T-helper 17 cell (primary cell): ENCODE results near the gene BBOX1. TPM values are rescaled to one million over a fixed set of nuclear protein-coding genes. Genes with fewer than 3 reads are reported as not detected.
"Not testable (repeated sequence)": the region's sequence is repeated elsewhere in the genome, so short reads cannot be mapped to it uniquely, and the experiment has no call there.

Experiments used
- ATAC-seq: fragments of 150-1000 bp; cut with Tn5 transposase; 2 replicates; pipeline ENCODE4 v1.10.0; 2021; ENCODE audit warnings: mild to moderate bottlenecking, moderate library complexity
- DNase-seq, 3 donors: peaks; one replicate each; pipeline versions ENCODE4 v3.0.0 to v3.0.0-alpha.2; 2020 to 2021
- H3K9me3 ChIP-seq: one replicate; pipeline ENCODE4 v1.7.0; 2013; ENCODE audit warnings: low read length, mild to moderate bottlenecking; ENCODE audit not compliant: control insufficient read depth, poor library complexity, severe bottlenecking
- H3K27ac Mint-ChIP-seq: one replicate; pipeline ENCODE4 v1.8.0; 2022; ENCODE audit warnings: mild to moderate bottlenecking, moderate library complexity, mixed read lengths
- H3K27me3 Mint-ChIP-seq: one replicate; pipeline ENCODE4 v1.8.0; 2022; ENCODE audit warnings: mixed read lengths
- H3K36me3 Mint-ChIP-seq: one replicate; pipeline ENCODE4 v1.8.0; 2022; ENCODE audit warnings: low read depth, mixed read lengths
- H3K4me1 Mint-ChIP-seq: one replicate; pipeline ENCODE4 v1.8.0; 2022; ENCODE audit warnings: mild to moderate bottlenecking, mixed read lengths
- H3K4me3 Mint-ChIP-seq: one replicate; pipeline ENCODE4 v1.8.0; 2022; ENCODE audit warnings: mild to moderate bottlenecking, moderate library complexity, mixed read lengths
- total RNA-seq, 4 donors: library from RNA in 2 of 4; stranded (reverse) in 2 of 4; gene quantifications; one replicate each; pipeline ENCODE4 v1.2.3 and lab custom pipeline; 2022 to 2026

The BBOX1 gene
- total RNA-seq (not detected), total RNA-seq (lab: John Stamatoyannopoulos, UW) (0 reads per million in 2 donors)

GRCh38 chr11:27040302-27041115 lies at the start of gene BBOX1:
Gene BBOX1 (plus strand): TSS chr11:27040815. CDS start chr11:27055431, 14,616 bp downstream.
- Mint-ChIP-seq H3K4me1 (no peaks in the 10 kb centered on the region), H3K27me3 (no peaks in the 10 kb centered on the region), H3K36me3 (no peaks in the 10 kb centered on the region), H3K27ac (no peak within 1 kb of the TSS), H3K4me3 (no peak within 1 kb of the TSS)
- H3K9me3 ChIP-seq: no peaks in the 10 kb centered on the region
- no peak for DNase-seq
- no peak for ATAC-seq

GRCh38 chr11:26992031-26992541 lies 48.5 kb upstream of the BBOX1 start:
- H3K4me1 Mint-ChIP-seq: no peaks in the 10 kb centered on the region
- no peaks in the 10 kb centered on the region for H3K27me3 Mint-ChIP-seq
- ATAC-seq: no peak
- no peak for DNase-seq
- H3K4me3 Mint-ChIP-seq: no peak overlapping the region
- no peaks in the 10 kb centered on the region for H3K36me3 Mint-ChIP-seq
- H3K27ac Mint-ChIP-seq: no peak overlapping the region
- H3K9me3 ChIP-seq: no peaks in the 10 kb centered on the region

GRCh38 chr11:26993965-26994457 lies 46.6 kb upstream of the BBOX1 start, which contains the start of gene FIBIN:
Gene FIBIN (plus strand): TSS chr11:26994112. CDS start chr11:26994527, 415 bp downstream.
- H3K27ac Mint-ChIP-seq: no peak within 1 kb of the TSS
- no peak within 1 kb of the TSS for H3K4me3 Mint-ChIP-seq
- no peaks in the 10 kb centered on the region for H3K9me3 ChIP-seq
- H3K36me3 Mint-ChIP-seq: no peaks in the 10 kb centered on the region
- DNase-seq (no peak), ATAC-seq (no peak)
- no peaks in the 10 kb centered on the region for H3K27me3 Mint-ChIP-seq
- no peaks in the 10 kb centered on the region for H3K4me1 Mint-ChIP-seq

GRCh38 chr11:26994631-26995095 lies 46.0 kb upstream of the BBOX1 start:
- ATAC-seq (no peak), DNase-seq (no peak)
- Mint-ChIP-seq H3K27ac (no peak overlapping the region), H3K36me3 (no peaks in the 10 kb centered on the region), H3K4me3 (no peak overlapping the region), H3K27me3 (no peaks in the 10 kb centered on the region), H3K4me1 (no peaks in the 10 kb centered on the region)
- no peaks in the 10 kb centered on the region for H3K9me3 ChIP-seq

GRCh38 chr11:26995701-26996460 lies 44.7 kb upstream of the BBOX1 start:
- no peak for DNase-seq
- Mint-ChIP-seq H3K4me3 (no peak overlapping the region), H3K4me1 (no peaks in the 10 kb centered on the region), H3K27ac (no peak overlapping the region), H3K27me3 (no peaks in the 10 kb centered on the region), H3K36me3 (no peaks in the 10 kb centered on the region)
- H3K9me3 ChIP-seq: no peaks in the 10 kb centered on the region
- ATAC-seq: no peak

- H3K4me3 Mint-ChIP-seq: no peak overlapping the region
- no peak overlapping the region for H3K27ac Mint-ChIP-seq
- H3K9me3 ChIP-seq: no peaks in the 10 kb centered on the region
- H3K36me3 Mint-ChIP-seq: no peaks in the 10 kb centered on the region
- H3K4me1 Mint-ChIP-seq: no peaks in the 10 kb centered on the region
- no peaks in the 10 kb centered on the region for H3K27me3 Mint-ChIP-seq
- ATAC-seq (no peak), DNase-seq (no peak)
Measured at GRCh38 chr11:26997378-26997777, 43.2 kb upstream of the BBOX1 start.

- not testable (repeated sequence) for H3K27ac Mint-ChIP-seq, H3K27me3 Mint-ChIP-seq, H3K4me3 Mint-ChIP-seq, H3K4me1 Mint-ChIP-seq, H3K36me3 Mint-ChIP-seq, H3K9me3 ChIP-seq, ATAC-seq, DNase-seq
Measured at GRCh38 chr11:27001136-27001730, 39.4 kb upstream of the BBOX1 start.

GRCh38 chr11:27002431-27002830 lies 38.2 kb upstream of the BBOX1 start:
- no peak overlapping the region for H3K27ac Mint-ChIP-seq
- no peaks in the 10 kb centered on the region for H3K27me3 Mint-ChIP-seq
- ATAC-seq (no peak), DNase-seq (no peak)
- H3K4me3 Mint-ChIP-seq: no peak overlapping the region
- peaks cover 3% of the 10 kb centered on the region for H3K9me3 ChIP-seq
- no peaks in the 10 kb centered on the region for H3K4me1 Mint-ChIP-seq
- no peaks in the 10 kb centered on the region for H3K36me3 Mint-ChIP-seq

- H3K27ac Mint-ChIP-seq: no peak overlapping the region
- no peaks in the 10 kb centered on the region for H3K4me1 Mint-ChIP-seq
- no peaks in the 10 kb centered on the region for H3K27me3 Mint-ChIP-seq
- ATAC-seq: no peak
- no peaks in the 10 kb centered on the region for H3K36me3 Mint-ChIP-seq
- H3K9me3 ChIP-seq: peaks cover 3% of the 10 kb centered on the region
- DNase-seq: no peak
- H3K4me3 Mint-ChIP-seq: no peak overlapping the region
Measured at GRCh38 chr11:27002838-27003237, 37.8 kb upstream of the BBOX1 start.

GRCh38 chr11:27004103-27004502 lies 36.5 kb upstream of the BBOX1 start:
- peaks cover 3% of the 10 kb centered on the region for H3K9me3 ChIP-seq
- Mint-ChIP-seq H3K36me3 (no peaks in the 10 kb centered on the region), H3K27me3 (no peaks in the 10 kb centered on the region), H3K27ac (no peak overlapping the region), H3K4me3 (no peak overlapping the region), H3K4me1 (no peaks in the 10 kb centered on the region)
- ATAC-seq (no peak), DNase-seq (no peak)

GRCh38 chr11:27008811-27009535 lies 31.6 kb upstream of the BBOX1 start:
- no peak overlapping the region for H3K4me3 Mint-ChIP-seq
- H3K4me1 Mint-ChIP-seq: no peaks in the 10 kb centered on the region
- no peak for DNase-seq
- peaks cover 2% of the 10 kb centered on the region for H3K9me3 ChIP-seq
- no peak overlapping the region for H3K27ac Mint-ChIP-seq
- H3K36me3 Mint-ChIP-seq: no peaks in the 10 kb centered on the region
- ATAC-seq: no peak
- no peaks in the 10 kb centered on the region for H3K27me3 Mint-ChIP-seq

- no peak overlapping the region for H3K27ac Mint-ChIP-seq
- no peaks in the 10 kb centered on the region for H3K4me1 Mint-ChIP-seq
- no peaks in the 10 kb centered on the region for H3K36me3 Mint-ChIP-seq
- H3K27me3 Mint-ChIP-seq: no peaks in the 10 kb centered on the region
- no peaks in the 10 kb centered on the region for H3K9me3 ChIP-seq
- DNase-seq (no peak), ATAC-seq (no peak)
- H3K4me3 Mint-ChIP-seq: no peak overlapping the region
Measured at GRCh38 chr11:27011560-27012233, 28.9 kb upstream of the BBOX1 start.
